CD14-positive monocyte (primary cell): ENCODE measurements around the gene HOMEZ. TPM values are rescaled to one million over a fixed set of nuclear protein-coding genes. Genes with fewer than 3 reads are reported as not detected.

ENCODE experiments used
- DNase-seq, 3 donors: peaks; one replicate each; pipeline ENCODE4 v3.0.0-alpha.2; 2011 to 2022
- H2AFZ ChIP-seq: 2 replicates; pipeline ENCODE4 v1.6.0; 2012; ENCODE audit warnings: mild to moderate bottlenecking, low read depth, low read length, inconsistent platforms; ENCODE audit not compliant: insufficient read depth, poor library complexity, severe bottlenecking
- H3K27ac ChIP-seq, 2 donors: 1 replicate in 1 of 2; 2 replicates in 1 of 2; pipeline ENCODE4 v1.5.1; 2012 to 2013; ENCODE audit warnings: low read length in 2 of 2, control low read depth in 1 of 2, inconsistent platforms in 1 of 2, low read depth in 1 of 2, mild to moderate bottlenecking in 1 of 2
- H3K27me3 ChIP-seq, 2 donors: one replicate each; pipeline versions ENCODE4 v1.6.0 to v1.6.1; 2011 to 2013; ENCODE audit warnings: low read length in 2 of 2; ENCODE audit not compliant: control insufficient read depth in 2 of 2, insufficient read depth in 2 of 2
- H3K36me3 ChIP-seq, 2 donors: replicated peaks in 1 of 2; 1 replicate in 1 of 2; 2 replicates in 1 of 2; pipeline versions ENCODE4 v1.5.1 to v1.6.1; 2012 to 2013; ENCODE audit warnings: low read length in 2 of 2, control low read depth in 1 of 2, inconsistent platforms in 1 of 2, mild to moderate bottlenecking in 1 of 2; ENCODE audit not compliant: insufficient read depth in 2 of 2, control insufficient read depth in 1 of 2
- H3K4me1 ChIP-seq, 2 donors: 1 replicate in 1 of 2; 2 replicates in 1 of 2; pipeline versions ENCODE4 v1.5.1 to v1.6.1; 2012 to 2013; ENCODE audit warnings: low read length in 2 of 2, control low read depth in 1 of 2, inconsistent platforms in 1 of 2, mild to moderate bottlenecking in 1 of 2, moderate library complexity in 1 of 2; ENCODE audit not compliant: insufficient read depth in 2 of 2, control insufficient read depth in 1 of 2
- H3K4me2 ChIP-seq: replicated peaks from 2 replicates; pipeline ENCODE3; 2012; ENCODE audit warnings: low read length, moderate library complexity, mild to moderate bottlenecking; ENCODE audit not compliant: poor library complexity, severe bottlenecking; ENCODE audit errors: extremely low read depth
- H3K4me3 ChIP-seq, 3 experiments: fragments of 200-600 bp in 1 of 3; sonication (generic) in 1 of 3; replicated peaks in 1 of 3; 1 replicate in 2 of 3; 2 replicates in 1 of 3; pipeline ENCODE4 v1.5.1; 2011 to 2013; ENCODE audit warnings: low read length in 3 of 3, mild to moderate bottlenecking in 3 of 3, control low read depth in 2 of 3, low read depth in 2 of 3, inconsistent platforms in 1 of 3, moderate library complexity in 1 of 3
- H3K79me2 ChIP-seq: 2 replicates; pipeline ENCODE4 v1.6.0; 2012; ENCODE audit warnings: mild to moderate bottlenecking, control low read depth, inconsistent platforms, low read length, moderate library complexity; ENCODE audit not compliant: insufficient read depth
- H3K9ac ChIP-seq: 2 replicates; pipeline ENCODE4 v1.6.0; 2017; ENCODE audit warnings: low read length, mild to moderate bottlenecking; ENCODE audit not compliant: insufficient read depth, poor library complexity, severe bottlenecking
- H3K9me3 ChIP-seq, 2 donors: replicated peaks in 1 of 2; 1 replicate in 1 of 2; 2 replicates in 1 of 2; pipeline versions ENCODE4 v1.5.1 to v1.6.1; 2012 to 2013; ENCODE audit warnings: low read length in 2 of 2, control low read depth in 1 of 2; ENCODE audit not compliant: control insufficient read depth in 1 of 2, insufficient read depth in 1 of 2
- H4K20me1 ChIP-seq: 2 replicates; pipeline ENCODE4 v1.6.0; 2012; ENCODE audit warnings: mild to moderate bottlenecking, low read length, control low read depth, moderate library complexity; ENCODE audit not compliant: insufficient read depth
- H3K27ac Mint-ChIP-seq, 7 donors: one replicate each; pipeline ENCODE4 v1.8.0; 2020; ENCODE audit warnings: mild to moderate bottlenecking in 7 of 7, mixed read lengths in 7 of 7, moderate library complexity in 6 of 7, inconsistent platforms in 2 of 7
- H3K27me3 Mint-ChIP-seq, 3 donors: one replicate each; pipeline ENCODE4 v1.8.0; 2021 to 2022; ENCODE audit warnings: low read depth in 3 of 3, mild to moderate bottlenecking in 3 of 3, mixed read lengths in 3 of 3, moderate library complexity in 3 of 3, inconsistent platforms in 1 of 3
- H3K36me3 Mint-ChIP-seq, 2 donors: one replicate each; pipeline ENCODE4 v1.8.0; 2020; ENCODE audit warnings: mixed read lengths in 2 of 2, inconsistent platforms in 1 of 2, mild to moderate bottlenecking in 1 of 2
- H3K4me1 Mint-ChIP-seq: one replicate; pipeline ENCODE4 v1.8.0; 2020; ENCODE audit warnings: mild to moderate bottlenecking, mixed read lengths
- H3K4me3 Mint-ChIP-seq, 2 donors: one replicate each; pipeline ENCODE4 v1.8.0; 2020; ENCODE audit warnings: mild to moderate bottlenecking in 2 of 2, mixed read lengths in 2 of 2, moderate library complexity in 1 of 2
- H3K9me3 Mint-ChIP-seq, 7 donors: one replicate each; pipeline ENCODE4 v1.8.0; 2020 to 2022; ENCODE audit warnings: mixed read lengths in 7 of 7, mild to moderate bottlenecking in 6 of 7, moderate library complexity in 6 of 7, inconsistent platforms in 2 of 7
- WGBS: methylation state at CpG from one replicate; pipeline ENCODE4 v1.1.5; 2013; ENCODE audit warnings: missing lambda C conversion rate; ENCODE audit not compliant: insufficient coverage; 5-methylcytosine and 5-hydroxymethylcytosine counted together
- intact Hi-C, 2 donors: fragments of 100-400 bp; cut with micrococcal nuclease; formaldehyde crosslinking; loops; one replicate each; pipeline versions ENCODE4 v1.15.0 to v1.15.1; 2023
- polyA plus RNA-seq, 3 donors: library from polyadenylated mRNA; depleted of rRNA in 1 of 3; unstranded in 2 of 3; stranded (reverse) in 1 of 3; fragments of 300-500 nt in 2 of 3; fragments of >200 nt in 1 of 3; fragmentation: Illumina TruSeq in 2 of 3; gene quantifications; 1 replicate in 2 of 3; 2 replicates in 1 of 3; pipeline ENCODE4 v1.2.3, GENCODE V29; 2012 to 2021
- TF ChIP-seq, protein P1 (sequence below): fragments of 200-600 bp; IDR thresholded peaks from one replicate; pipeline ENCODE4 v1.8.0; 2022; ENCODE audit warnings: antibody characterized with exemption, mild to moderate bottlenecking

The HOMEZ gene
- polyA plus RNA-seq, 3 donors, result 3.5 to 5.4 (median 4.1) TPM

- peaks cover 24 to 46% of the 10 kb centered on the region in 2 donors for H3K36me3 ChIP-seq
- H3K27me3 Mint-ChIP-seq, result peaks cover 0 to 1% (median 0%) of the 10 kb centered on the region in 3 donors
- intact Hi-C loops, result no loop called here
- H3K27me3 ChIP-seq, result no peaks in the 10 kb centered on the region
- H3K9me3 Mint-ChIP-seq, result no peaks in the 10 kb centered on the region
- H3K4me2 ChIP-seq, result no peak overlapping the region
- H2AFZ ChIP-seq, result no peak overlapping the region
- no CpG with 5 or more reads among the region's 1 CpG for WGBS
- H3K9me3 ChIP-seq, result no peaks in the 10 kb centered on the region
- H3K4me3 Mint-ChIP-seq, result no peak overlapping the region
- H3K36me3 Mint-ChIP-seq, result peaks cover 22 to 36% of the 10 kb centered on the region in 2 donors
- no peaks in the 10 kb centered on the region for H4K20me1 ChIP-seq
- H3K27ac Mint-ChIP-seq, result peak overlapping the region in 1 of 7 donors; percentile 50
- peaks cover 41% of the 10 kb centered on the region for H3K4me1 Mint-ChIP-seq
- TF ChIP-seq, protein P1, sequence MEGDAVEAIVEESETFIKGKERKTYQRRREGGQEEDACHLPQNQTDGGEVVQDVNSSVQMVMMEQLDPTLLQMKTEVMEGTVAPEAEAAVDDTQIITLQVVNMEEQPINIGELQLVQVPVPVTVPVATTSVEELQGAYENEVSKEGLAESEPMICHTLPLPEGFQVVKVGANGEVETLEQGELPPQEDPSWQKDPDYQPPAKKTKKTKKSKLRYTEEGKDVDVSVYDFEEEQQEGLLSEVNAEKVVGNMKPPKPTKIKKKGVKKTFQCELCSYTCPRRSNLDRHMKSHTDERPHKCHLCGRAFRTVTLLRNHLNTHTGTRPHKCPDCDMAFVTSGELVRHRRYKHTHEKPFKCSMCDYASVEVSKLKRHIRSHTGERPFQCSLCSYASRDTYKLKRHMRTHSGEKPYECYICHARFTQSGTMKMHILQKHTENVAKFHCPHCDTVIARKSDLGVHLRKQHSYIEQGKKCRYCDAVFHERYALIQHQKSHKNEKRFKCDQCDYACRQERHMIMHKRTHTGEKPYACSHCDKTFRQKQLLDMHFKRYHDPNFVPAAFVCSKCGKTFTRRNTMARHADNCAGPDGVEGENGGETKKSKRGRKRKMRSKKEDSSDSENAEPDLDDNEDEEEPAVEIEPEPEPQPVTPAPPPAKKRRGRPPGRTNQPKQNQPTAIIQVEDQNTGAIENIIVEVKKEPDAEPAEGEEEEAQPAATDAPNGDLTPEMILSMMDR, result no peak
- H3K4me3 ChIP-seq, result no peak overlapping the region
- no peak overlapping the region for H3K9ac ChIP-seq
- H3K79me2 ChIP-seq, result peaks cover 50% of the 10 kb centered on the region
- peaks cover 22 to 35% of the 10 kb centered on the region in 2 donors for H3K4me1 ChIP-seq
- no peak for DNase-seq
- no peak overlapping the region for H3K27ac ChIP-seq
Observed at GRCh38 chr14:23310546-23310945, 24.6 kb upstream of the HOMEZ start.

DNA sequence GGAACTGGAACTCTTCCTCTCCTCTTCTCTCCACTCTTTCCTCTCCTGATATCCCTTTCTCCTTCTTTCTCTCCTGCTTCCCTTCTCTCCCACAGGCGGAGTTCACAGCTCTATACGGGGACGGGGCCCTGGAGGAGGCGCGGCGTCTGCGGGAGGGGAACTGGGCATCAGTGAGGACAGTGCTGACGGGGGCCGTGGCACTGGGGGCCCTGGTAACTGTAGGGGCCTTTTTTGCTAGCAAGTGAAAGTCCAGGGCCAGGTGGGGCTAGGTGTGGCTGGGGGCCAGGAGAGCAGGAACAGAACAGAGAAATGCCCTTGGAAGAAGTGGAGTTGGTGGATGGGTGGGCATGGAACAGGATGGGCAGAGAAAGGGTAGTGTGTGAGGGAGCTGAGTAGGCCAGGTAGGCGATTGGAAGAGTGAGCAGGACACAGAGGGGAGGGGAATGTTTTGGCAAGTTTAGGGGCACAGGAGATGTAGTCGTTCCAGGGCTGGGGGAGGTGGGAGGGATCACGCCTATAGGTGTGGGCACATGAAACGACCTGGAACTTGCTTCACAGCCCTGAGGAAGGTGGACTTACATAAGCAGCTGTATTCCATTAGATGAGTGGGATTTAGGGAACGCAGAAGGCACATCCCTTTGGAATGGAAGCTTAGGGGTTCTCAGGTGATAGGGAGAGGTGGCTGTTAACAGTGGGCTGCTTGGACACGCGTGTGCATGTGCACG lies 23.0 kb upstream of the HOMEZ start:
- H3K9me3 ChIP-seq, result no peaks in the 10 kb centered on the region
- no peaks in the 10 kb centered on the region for H3K27me3 ChIP-seq
- no peak overlapping the region for H3K4me2 ChIP-seq
- intact Hi-C loops, result loop anchor here in 1 of 2 donors (10.0 kb wide), 1 partner anchor 724 kb away; the partner anchor contains the start of gene DAD1
- H3K9ac ChIP-seq, result no peak overlapping the region
- H4K20me1 ChIP-seq, result no peaks in the 10 kb centered on the region
- peaks cover 41% of the 10 kb centered on the region for H3K4me1 Mint-ChIP-seq
- WGBS, result 96% methylated on average over 14 of the region's 17 CpGs
- no peak for DNase-seq
- no peaks in the 10 kb centered on the region for H3K9me3 Mint-ChIP-seq
- H3K27ac ChIP-seq, result no peak overlapping the region
- no peaks in the 10 kb centered on the region for H3K27me3 Mint-ChIP-seq
- H3K4me3 ChIP-seq, result no peak overlapping the region
- peak overlapping the region in 3 of 7 donors; percentile 21 to 41 (median 30) for H3K27ac Mint-ChIP-seq
- no peak overlapping the region for H3K4me3 Mint-ChIP-seq
- H3K36me3 ChIP-seq, result peaks cover 24 to 42% of the 10 kb centered on the region in 2 donors
- peaks cover 50% of the 10 kb centered on the region for H3K79me2 ChIP-seq
- TF ChIP-seq, protein P1, result no peak
- no peak overlapping the region for H2AFZ ChIP-seq
- peaks cover 18 to 33% of the 10 kb centered on the region in 2 donors for H3K36me3 Mint-ChIP-seq
- H3K4me1 ChIP-seq, result peaks cover 22 to 37% of the 10 kb centered on the region in 2 donors
